GM12873 (cell line): ENCODE measurements around the gene GPR142.

Experiments
- CTCF ChIP-seq: IDR thresholded peaks from 2 replicates; pipeline ENCODE4 v1.5.1; 2012; ENCODE audit warnings: low read depth, mild to moderate bottlenecking, moderate library complexity, low read length, control low read depth; ENCODE audit not compliant: insufficient read depth; ENCODE audit errors: missing control alignments

Gene GPR142

GRCh38 chr17:74337834-74338500 is 29.3 kb upstream of the GPR142 start:
- TF ChIP-seq CTCF: no peak

GRCh38 chr17:74339537-74340195 is 27.6 kb upstream of the GPR142 start:
- no peak for TF ChIP-seq CTCF

GRCh38 chr17:74340470-74341023 is 26.8 kb upstream of the GPR142 start:
- TF ChIP-seq CTCF: no peak

- no peak for TF ChIP-seq CTCF
Measured at GRCh38 chr17:74342224-74342623, 25.1 kb upstream of the GPR142 start.

- TF ChIP-seq CTCF: no peak
Measured at GRCh38 chr17:74343121-74343520, 24.2 kb upstream of the GPR142 start.

GRCh38 chr17:74343526-74344284 is 23.6 kb upstream of the GPR142 start:
- no peak for TF ChIP-seq CTCF

GRCh38 chr17:74344658-74345057 is 22.6 kb upstream of the GPR142 start:
- no peak for TF ChIP-seq CTCF
